K562 (cell line): ENCODE measurements around the gene SERPIND1. TPM values are rescaled to one million over a fixed set of nuclear protein-coding genes. Genes with fewer than 3 reads are reported as not detected.

Experiments
- FOXJ2 ChIP-seq: fragments of 200-800 bp; sonication (Bioruptor generic); IDR thresholded peaks from 2 replicates; pipeline ENCODE4 v1.6.1; 2016; ENCODE audit warnings: missing genetic modification characterization, missing compliant biosample characterization
- HBP1 ChIP-seq: fragments of 450-650 bp; formaldehyde crosslinking; IDR thresholded peaks from 2 replicates; pipeline ENCODE4 v1.4.0; 2022; ENCODE audit warnings: missing genetic modification characterization
- HMGN3 ChIP-seq: IDR thresholded peaks from 2 replicates; pipeline ENCODE4 v1.6.1; 2011; ENCODE audit warnings: borderline replicate concordance, low read depth, mild to moderate bottlenecking, mixed read lengths, low read length; ENCODE audit not compliant: insufficient read length; ENCODE audit errors: extremely low read depth
- MAFK ChIP-seq: IDR thresholded peaks from 2 replicates; pipeline ENCODE4 v1.6.1; 2011; ENCODE audit warnings: low read length, improper control_type of control experiment
- MEIS2 ChIP-seq: fragments of 450-650 bp; IDR thresholded peaks from 2 replicates; pipeline ENCODE4 v1.6.1; 2014; ENCODE audit warnings: mild to moderate bottlenecking; ENCODE audit not compliant: partially characterized antibody
- MYC ChIP-seq, 2 experiments: fragments of 250-450 bp in 1 of 2; sonication (Bioruptor Pico) in 1 of 2; IDR thresholded peaks; 2 replicates each; pipeline versions ENCODE4 v1.5.1 to v1.6.1; 2012 to 2021; ENCODE audit warnings: low read depth in 2 of 2, borderline replicate concordance in 1 of 2, improper control_type of control experiment in 1 of 2, low read length in 1 of 2, mild to moderate bottlenecking in 1 of 2, moderate library complexity in 1 of 2
- PHTF2 ChIP-seq: fragments of 250-450 bp; sonication (Bioruptor Pico); IDR thresholded peaks from 2 replicates; pipeline ENCODE4 v1.5.0; 2021; ENCODE audit warnings: mild to moderate bottlenecking
- RERE ChIP-seq: sonication (generic); formaldehyde crosslinking; IDR thresholded peaks from 2 replicates; pipeline ENCODE4 v1.8.0; 2023; ENCODE audit warnings: missing genetic modification reagents, mild to moderate bottlenecking, borderline replicate concordance
- RHOXF2B ChIP-seq: fragments of 250-450 bp; sonication (Bioruptor Pico); conservative IDR thresholded peaks from 2 replicates; pipeline ENCODE4 v1.5.1; 2021
- SRF ChIP-seq, 2 experiments: fragments of 250-450, 450-650 bp in 1 of 2; sonication (Bioruptor Pico) in 1 of 2; sonication (generic) in 1 of 2; formaldehyde crosslinking; IDR thresholded peaks; 2 replicates each; pipeline versions ENCODE4 v1.5.0 to v1.5.1; 2020 to 2022; ENCODE audit warnings: mild to moderate bottlenecking in 1 of 2, missing genetic modification reagents in 1 of 2
- WHSC1 ChIP-seq: IDR thresholded peaks from one replicate; pipeline ENCODE4 v1.6.1; 2012; ENCODE audit warnings: low read length, control low read depth, inconsistent platforms
- ZNF57 ChIP-seq: fragments of 450-650 bp; formaldehyde crosslinking; IDR thresholded peaks from 2 replicates; pipeline ENCODE4 v1.4.0; 2020; ENCODE audit warnings: mild to moderate bottlenecking, moderate library complexity
- ZNF583 ChIP-seq: fragments of 250-450 bp; sonication (Bioruptor Pico); IDR thresholded peaks from 2 replicates; pipeline ENCODE4 v1.4.0; 2020
- ZNF699 ChIP-seq: fragments of 250-450 bp; sonication (Bioruptor Pico); IDR thresholded peaks from 2 replicates; pipeline ENCODE4 v1.8.0; 2021; ENCODE audit warnings: mild to moderate bottlenecking, moderate library complexity; ENCODE audit not compliant: insufficient replicate concordance
- polyA plus RNA-seq, 8 experiments: library from polyadenylated mRNA; depleted of rRNA in 4 of 8; stranded (reverse) in 5 of 8; unstranded in 3 of 8; fragments of >200 nt; fragmentation: Nextera tagmentation in 2 of 8; fragmentation: Illumina TruSeq in 1 of 8; extraction: Ambion mirVana in 2 of 8; extraction: Trizol in 1 of 8; gene quantifications; 2 replicates each; pipeline versions ENCODE4 v1.2.1 to v1.2.3, GENCODE V29; 2011 to 2014; ENCODE audit warnings: inconsistent platforms in 1 of 8, missing spikeins in 1 of 8
- total RNA-seq, 7 experiments: library from RNA; depleted of rRNA in 6 of 7; stranded (reverse); fragments of >200 nt in 6 of 7; fragmentation: Illumina TruSeq in 2 of 7; extraction: Trizol in 2 of 7; gene quantifications; 2 replicates each; pipeline versions ENCODE4 v1.2.1 to v1.2.3, GENCODE V29; 2011 to 2021; ENCODE audit warnings: low replicate concordance in 1 of 7
- TF ChIP-seq, protein P1 (sequence below): fragments of 250-450 bp; sonication (Bioruptor Pico); IDR thresholded peaks from 2 replicates; pipeline ENCODE4 v1.4.0; 2020; ENCODE audit warnings: borderline replicate concordance
- TF ChIP-seq, protein P2 (sequence below): fragments of 450-650 bp; formaldehyde crosslinking; IDR thresholded peaks from 2 replicates; pipeline ENCODE4 v1.4.0; 2020; ENCODE audit warnings: mild to moderate bottlenecking, moderate library complexity

Gene SERPIND1
- total and polyA plus RNA-seq, 9 of the 15 experiments (the other 6 are each of a cell fraction or from before 2014, with no cell fraction given), result 0.04 to 0.11 (median 0.09) TPM; not detected in 6

- TF ChIP-seq HBP1 (CRISPR knock-in tag), result no peak
- no peak; the same call in 1 of the 2 replicates for TF ChIP-seq MAFK
- TF ChIP-seq ZNF583 (CRISPR knock-in tag), result 0 out of 2 replicates have a peak, but pooled peaks have one; percentile 73
- 0 out of 2 replicates have a peak, but pooled peaks have one; percentile 74 for TF ChIP-seq ZNF57 (CRISPR knock-in tag)
- TF ChIP-seq, protein P1, sequence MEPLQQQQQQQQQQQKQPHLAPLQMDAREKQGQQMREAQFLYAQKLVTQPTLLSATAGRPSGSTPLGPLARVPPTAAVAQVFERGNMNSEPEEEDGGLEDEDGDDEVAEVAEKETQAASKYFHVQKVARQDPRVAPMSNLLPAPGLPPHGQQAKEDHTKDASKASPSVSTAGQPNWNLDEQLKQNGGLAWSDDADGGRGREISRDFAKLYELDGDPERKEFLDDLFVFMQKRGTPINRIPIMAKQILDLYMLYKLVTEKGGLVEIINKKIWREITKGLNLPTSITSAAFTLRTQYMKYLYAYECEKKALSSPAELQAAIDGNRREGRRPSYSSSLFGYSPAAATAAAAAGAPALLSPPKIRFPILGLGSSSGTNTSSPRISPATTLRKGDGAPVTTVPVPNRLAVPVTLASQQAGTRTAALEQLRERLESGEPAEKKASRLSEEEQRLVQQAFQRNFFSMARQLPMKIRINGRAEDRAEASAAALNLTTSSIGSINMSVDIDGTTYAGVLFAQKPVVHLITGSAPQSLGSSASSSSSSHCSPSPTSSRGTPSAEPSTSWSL (CRISPR knock-in tag), result 0 out of 2 replicates have a peak, but pooled peaks have one; percentile 6
- TF ChIP-seq ZNF699, result no peak
- TF ChIP-seq, protein P2, sequence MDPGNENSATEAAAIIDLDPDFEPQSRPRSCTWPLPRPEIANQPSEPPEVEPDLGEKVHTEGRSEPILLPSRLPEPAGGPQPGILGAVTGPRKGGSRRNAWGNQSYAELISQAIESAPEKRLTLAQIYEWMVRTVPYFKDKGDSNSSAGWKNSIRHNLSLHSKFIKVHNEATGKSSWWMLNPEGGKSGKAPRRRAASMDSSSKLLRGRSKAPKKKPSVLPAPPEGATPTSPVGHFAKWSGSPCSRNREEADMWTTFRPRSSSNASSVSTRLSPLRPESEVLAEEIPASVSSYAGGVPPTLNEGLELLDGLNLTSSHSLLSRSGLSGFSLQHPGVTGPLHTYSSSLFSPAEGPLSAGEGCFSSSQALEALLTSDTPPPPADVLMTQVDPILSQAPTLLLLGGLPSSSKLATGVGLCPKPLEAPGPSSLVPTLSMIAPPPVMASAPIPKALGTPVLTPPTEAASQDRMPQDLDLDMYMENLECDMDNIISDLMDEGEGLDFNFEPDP, result 0 out of 2 replicates have a peak, but pooled peaks have one; percentile 37
- TF ChIP-seq SRF (CRISPR knock-in tag; IDR thresholded peaks at IDR 0.05), result peak in 1 of 2 experiments; percentile 56; a peak in 1 of 4 replicates
- TF ChIP-seq WHSC1, result peak; percentile 92
- TF ChIP-seq RERE, result peak; percentile 25; the same call in 1 of the 2 replicates
- no peak for TF ChIP-seq MEIS2
- TF ChIP-seq FOXJ2 (tag), result no peak
- TF ChIP-seq HMGN3, result peak; percentile 41
- TF ChIP-seq PHTF2 (CRISPR knock-in tag), result no peak
- no peak for TF ChIP-seq MYC (IDR thresholded peaks at IDR 0.05; ENCODE audit: low read depth, low read length)
- TF ChIP-seq MYC (CRISPR knock-in tag; IDR thresholded peaks at IDR 0.05; ENCODE audit: borderline replicate concordance, low read depth), result 0 out of 2 replicates have a peak, but pooled peaks have one; percentile 39
- no peak for TF ChIP-seq RHOXF2B (CRISPR knock-in tag)
These were observed 22.6 kb upstream of the SERPIND1 start (continued) for GRCh38 chr22:20751185-20751851.
